Common myeloid progenitor, CD34-positive (primary cell): Measurements from ENCODE around the gene FBLN5.

Experiments used
- CTCF ChIA-PET: fragments of 350-600 bp; sonication (Branson Sonifier 250); formaldehyde crosslinking; loops from one replicate; lab custom pipeline; 2021; ENCODE audit warnings: antibody characterized with exemption; lab: Charles Lee
- POLR2A ChIA-PET: fragments of 350-600 bp; sonication (Branson Sonifier 250); formaldehyde crosslinking; loops from one replicate; lab custom pipeline; 2021; ENCODE audit warnings: antibody characterized with exemption; lab: Charles Lee
- DNase-seq, 3 donors: peaks; one replicate each; pipeline versions ENCODE4 v3.0.0 to v3.0.0-alpha.2; 2013
- H3K27ac ChIP-seq, 2 experiments: 1 replicate in 1 of 2; 2 replicates in 1 of 2; pipeline ENCODE4 v1.7.0; 2013; ENCODE audit warnings: inconsistent platforms in 2 of 2, low read length in 2 of 2, mild to moderate bottlenecking in 2 of 2, low read depth in 1 of 2, moderate library complexity in 1 of 2; ENCODE audit not compliant: severe bottlenecking in 2 of 2, insufficient read depth in 1 of 2, poor library complexity in 1 of 2
- H3K27me3 ChIP-seq, 5 experiments: replicated peaks in 2 of 5; 1 replicate in 3 of 5; 2 replicates in 2 of 5; pipeline versions ENCODE4 v1.6.1 to v1.7.0; 2013; ENCODE audit warnings: low read length in 4 of 5, mild to moderate bottlenecking in 2 of 5, moderate library complexity in 2 of 5, inconsistent platforms in 1 of 5; ENCODE audit not compliant: insufficient read depth in 5 of 5, control insufficient read depth in 4 of 5
- H3K36me3 ChIP-seq, 4 experiments: 1 replicate in 2 of 4; 2 replicates in 2 of 4; pipeline versions ENCODE4 v1.6.1 to v1.7.0; 2013; ENCODE audit warnings: low read length in 3 of 4, control low read depth in 1 of 4, mild to moderate bottlenecking in 1 of 4; ENCODE audit not compliant: control insufficient read depth in 4 of 4, insufficient read depth in 4 of 4
- H3K4me1 ChIP-seq, 4 experiments: 1 replicate in 3 of 4; 2 replicates in 1 of 4; pipeline versions ENCODE4 v1.6.1 to v1.7.1; 2013; ENCODE audit warnings: low read length in 3 of 4, mild to moderate bottlenecking in 3 of 4, control low read depth in 1 of 4, inconsistent platforms in 1 of 4, moderate library complexity in 1 of 4; ENCODE audit not compliant: control insufficient read depth in 4 of 4, insufficient read depth in 4 of 4; ENCODE audit errors: control extremely low read depth in 1 of 4
- H3K4me3 ChIP-seq, 7 experiments: 1 replicate in 4 of 7; 2 replicates in 3 of 7; pipeline versions ENCODE4 v1.5.1 to v1.7.0; 2013; ENCODE audit warnings: mild to moderate bottlenecking in 7 of 7, low read length in 6 of 7, moderate library complexity in 6 of 7, inconsistent platforms in 2 of 7, low read depth in 2 of 7, control low read depth in 1 of 7; ENCODE audit not compliant: insufficient read depth in 4 of 7, control insufficient read depth in 1 of 7; ENCODE audit errors: extremely low read depth in 1 of 7
- H3K9me3 ChIP-seq, 5 experiments: 1 replicate in 4 of 5; 2 replicates in 1 of 5; pipeline versions ENCODE4 v1.6.1 to v1.7.1; 2013; ENCODE audit warnings: low read length in 4 of 5, mild to moderate bottlenecking in 2 of 5, inconsistent platforms in 1 of 5, low read depth in 1 of 5, moderate library complexity in 1 of 5; ENCODE audit not compliant: control insufficient read depth in 4 of 5, insufficient read depth in 2 of 5; ENCODE audit errors: control extremely low read depth in 1 of 5
- WGBS: methylation state at CpG from one replicate; pipeline ENCODE4 v1.1.5; 2013; ENCODE audit not compliant: insufficient coverage; 5-methylcytosine and 5-hydroxymethylcytosine counted together

The FBLN5 gene

GRCh38 chr14:91867316-91867988, 80.0 kb downstream of the FBLN5 start, which contains the start of gene TC2N:
Gene TC2N (minus strand): TSS chr14:91867536. CDS start chr14:91813769, 53,767 bp downstream.
- Histone ChIP-seq H3K27me3 (no peaks in the 10 kb centered on the region), H3K36me3 (no peaks in the 10 kb centered on the region), H3K9me3 (peaks cover 0 to 2% (median 0%) of the 10 kb centered on the region in 5 experiments), H3K27ac (no peak within 1 kb of the TSS), H3K4me1 (peaks cover 5 to 50% (median 42%) of the 10 kb centered on the region in 4 experiments), H3K4me3 (peak within 1 kb of the TSS in 3 of 7 experiments; percentile 11 to 37 (median 11))
- 74% methylated on average over 9 of the region's 10 CpGs for WGBS
- no peak for DNase-seq
- CTCF ChIA-PET: interaction anchor here (1.0 kb wide), 1 partner anchor 13 kb away, joined by 3 read pairs; no protein-coding TSS in a partner anchor
- POLR2A ChIA-PET: interaction anchor here (0.7 kb wide), 1 partner anchor 25 kb away, joined by 3 read pairs; no protein-coding TSS in a partner anchor

GRCh38 chr14:91866511-91867295, 80.8 kb downstream of the FBLN5 start:
- H3K36me3 ChIP-seq: no peaks in the 10 kb centered on the region
- CTCF ChIA-PET: no interaction called here
- WGBS: 37% methylated on average over 4 of the region's 6 CpGs
- H3K27ac ChIP-seq: no peak overlapping the region
- peak overlapping the region in 3 of 7 experiments; percentile 11 to 37 (median 11) for H3K4me3 ChIP-seq
- H3K27me3 ChIP-seq: no peaks in the 10 kb centered on the region
- H3K4me1 ChIP-seq: peaks cover 3 to 45% (median 36%) of the 10 kb centered on the region in 4 experiments
- DNase-seq: no peak
- POLR2A ChIA-PET: interaction anchor here (0.7 kb wide), 1 partner anchor 25 kb away, joined by 3 read pairs; no protein-coding TSS in a partner anchor
- peaks cover 0 to 2% (median 0%) of the 10 kb centered on the region in 5 experiments for H3K9me3 ChIP-seq

DNA sequence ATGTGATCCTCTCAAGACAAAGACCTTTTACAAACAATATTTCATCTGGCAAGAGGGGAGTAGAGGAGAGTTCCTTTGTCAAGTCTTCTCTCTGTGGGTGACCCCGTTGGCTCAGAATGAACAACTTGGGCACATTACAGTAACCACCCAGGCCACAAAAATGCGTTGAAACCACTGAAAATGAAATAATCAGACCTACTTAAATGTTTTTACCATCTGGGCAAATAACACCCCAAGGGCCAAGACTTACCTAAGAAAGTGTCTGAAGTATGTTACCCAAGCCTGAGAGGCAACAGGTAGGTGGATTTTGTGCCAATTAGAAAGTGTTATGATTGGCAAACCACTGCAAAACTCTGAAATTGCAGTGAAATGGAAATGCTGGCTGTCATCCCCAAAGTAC, 81.4 kb downstream of the FBLN5 start:
- no peaks in the 10 kb centered on the region for H3K36me3 ChIP-seq
- H3K27ac ChIP-seq: no peak overlapping the region
- H3K27me3 ChIP-seq: no peaks in the 10 kb centered on the region
- WGBS: 0% methylated on average over 2 of the region's 2 CpGs
- no peak for DNase-seq
- H3K4me1 ChIP-seq: peaks cover 7 to 46% (median 35%) of the 10 kb centered on the region in 4 experiments
- CTCF ChIA-PET: no interaction called here
- H3K4me3 ChIP-seq: no peak overlapping the region
- H3K9me3 ChIP-seq: peaks cover 0 to 2% (median 0%) of the 10 kb centered on the region in 5 experiments
- POLR2A ChIA-PET: no interaction called here

- H3K9me3 ChIP-seq: no peaks in the 10 kb centered on the region
- CTCF ChIA-PET: no interaction called here
- no peak overlapping the region for H3K4me3 ChIP-seq
- no peak overlapping the region for H3K27ac ChIP-seq
- WGBS: 65% methylated on average over 4 of the region's 4 CpGs
- POLR2A ChIA-PET: no interaction called here
- no peaks in the 10 kb centered on the region for H3K27me3 ChIP-seq
- H3K4me1 ChIP-seq: peaks cover 13 to 41% (median 27%) of the 10 kb centered on the region in 4 experiments
- DNase-seq: no peak
- no peaks in the 10 kb centered on the region for H3K36me3 ChIP-seq
These were observed 85.1 kb downstream of the FBLN5 start for GRCh38 chr14:91862417-91862816.

DNA sequence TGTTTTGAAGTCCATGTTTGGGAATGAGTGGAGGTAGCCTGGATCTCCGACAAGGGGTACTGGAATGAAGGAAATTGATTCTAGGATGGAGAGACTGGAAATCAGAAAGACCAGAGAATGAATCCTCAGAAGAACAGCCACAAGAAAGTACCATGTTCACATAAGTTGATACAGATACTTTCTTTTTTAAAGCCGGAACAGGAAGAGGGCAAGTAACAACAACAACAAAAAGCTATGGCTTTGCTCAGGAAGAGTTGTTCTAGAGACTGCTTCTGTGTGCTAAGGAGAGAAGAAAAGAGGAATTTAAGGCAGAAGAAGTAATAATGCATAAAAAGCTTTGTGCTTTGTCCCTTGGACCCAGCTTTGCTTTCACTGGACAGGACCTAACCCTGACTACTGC, 86.4 kb downstream of the FBLN5 start:
- no CpG with 5 or more reads among the region's 2 CpGs for WGBS
- POLR2A ChIA-PET: no interaction called here
- H3K9me3 ChIP-seq: no peaks in the 10 kb centered on the region
- H3K4me1 ChIP-seq: peaks cover 10 to 28% (median 14%) of the 10 kb centered on the region in 4 experiments
- CTCF ChIA-PET: no interaction called here
- no peaks in the 10 kb centered on the region for H3K36me3 ChIP-seq
- peak in 1 of 3 donors; percentile 27 for DNase-seq
- H3K27ac ChIP-seq: no peak overlapping the region
- no peaks in the 10 kb centered on the region for H3K27me3 ChIP-seq
- peak overlapping the region in 1 of 7 experiments; percentile 28 for H3K4me3 ChIP-seq

- POLR2A ChIA-PET: no interaction called here
- no peaks in the 10 kb centered on the region for H3K9me3 ChIP-seq
- no peaks in the 10 kb centered on the region for H3K27me3 ChIP-seq
- DNase-seq: no peak
- CTCF ChIA-PET: interaction anchor here (0.6 to 1.5 kb wide), 3 partner anchors 51 to 278 kb away, joined by 3 to 4 read pairs (median 4); no protein-coding TSS in a partner anchor
- H3K36me3 ChIP-seq: no peaks in the 10 kb centered on the region
- no peak overlapping the region for H3K4me3 ChIP-seq
- H3K4me1 ChIP-seq: peaks cover 10 to 25% (median 12%) of the 10 kb centered on the region in 4 experiments
- no peak overlapping the region for H3K27ac ChIP-seq
These were observed 87.3 kb downstream of the FBLN5 start for GRCh38 chr14:91860238-91860637.
